ENCODE data around the gene SLC25A2.

- TF ChIP-seq EZH2 (IDR thresholded peaks at IDR 0.05; ENCODE audit: low read length, missing control alignments) (no peak), CTCF (conservative IDR thresholded peaks at IDR 0.05 in 1 of 2, IDR thresholded peaks at IDR 0.05 in 1 of 2; ENCODE audit: low read depth in 1 of 2, low read length in 2 of 2) (no peak)
These were observed 15.4 kb upstream of the SLC25A2 start for GRCh38 chr5:141319202-141319601.
